Spleen (tissue), 7 donors: ENCODE results near the gene AKAP1.

Source experiments
- CTCF ChIP-seq, 11 experiments: fragments of 200-600 bp in 7 of 11; fragments of 450-650 bp in 4 of 11; sonication (generic) in 4 of 11; IDR thresholded peaks in 8 of 11; conservative IDR thresholded peaks in 3 of 11; 1 replicate in 7 of 11; 2 replicates in 4 of 11; pipeline versions ENCODE4 v1.4.0 to v1.8.0; 2016 to 2021; ENCODE audit warnings: antibody characterized with exemption in 11 of 11, inconsistent platforms in 4 of 11, mild to moderate bottlenecking in 1 of 11
- POLR2A ChIP-seq, 3 donors: fragments of 450-650 bp; IDR thresholded peaks; one replicate each; pipeline ENCODE4 v1.5.1; 2017; ENCODE audit warnings: antibody characterized with exemption in 3 of 3, mild to moderate bottlenecking in 1 of 3
- POLR2AphosphoS5 ChIP-seq, 3 donors: sonication (generic); formaldehyde crosslinking; IDR thresholded peaks; one replicate each; pipeline ENCODE4 v1.5.1; 2017; ENCODE audit warnings: antibody characterized with exemption in 3 of 3
- donor health status: DM: no; HTN: no; CAD: no; lungs with moderate emphysema.
- donor health status: DM: no; HTN: no; CAD: no.
- donor health status: DM: no; HTN: no; CAD: no.

- TF ChIP-seq CTCF (IDR thresholded peaks at IDR 0.05 in 8 of 11, conservative IDR thresholded peaks at IDR 0.05 in 3 of 11) (no peak), POLR2A (IDR thresholded peaks at IDR 0.05) (no peak), POLR2AphosphoS5 (IDR thresholded peaks at IDR 0.05) (no peak)
Observed at GRCh38 chr17:57068222-57068658, 16.8 kb upstream of the AKAP1 start.
